ENCODE results near the gene RAD18. TPM values are rescaled to one million over a fixed set of nuclear protein-coding genes. Genes with fewer than 3 reads are reported as not detected.

The RAD18 gene
- total RNA-seq, 1 donor from 2014 or later = 15.7 TPM

GRCh38 chr3:8846176-8846575 lies 117.1 kb downstream of the RAD18 start:
- Histone ChIP-seq H3K27ac (ENCODE audit: low read depth, low read length) (no peak overlapping the region), H3K9me3 (ENCODE audit: control insufficient read depth in 3 of 3, low read length in 3 of 3) (no peaks in the 10 kb centered on the region), H3K9ac (ENCODE audit: low read depth in 1 of 3, low read length in 3 of 3) (no peak overlapping the region), H3K36me3 (ENCODE audit: control insufficient read depth in 3 of 3, insufficient read depth in 3 of 3, low read length in 3 of 3) (no peaks in the 10 kb centered on the region), H3K4me3 (ENCODE audit: low read length in 3 of 3) (no peak overlapping the region), H3K4me1 (ENCODE audit: control insufficient read depth in 3 of 3, insufficient read depth in 3 of 3, low read length in 3 of 3) (peaks cover 0 to 3% (median 0%) of the 10 kb centered on the region in 3 donors), H3K27me3 (ENCODE audit: control insufficient read depth in 3 of 3, insufficient read depth in 3 of 3, low read length in 3 of 3) (no peaks in the 10 kb centered on the region)

GRCh38 chr3:8845641-8846040 lies 117.6 kb downstream of the RAD18 start:
- no peak overlapping the region for H3K27ac ChIP-seq (ENCODE audit: low read depth, low read length)
- H3K9me3 ChIP-seq (ENCODE audit: control insufficient read depth in 3 of 3, low read length in 3 of 3) = no peaks in the 10 kb centered on the region
- no peaks in the 10 kb centered on the region for H3K27me3 ChIP-seq (ENCODE audit: control insufficient read depth in 3 of 3, insufficient read depth in 3 of 3, low read length in 3 of 3)
- no peak overlapping the region for H3K9ac ChIP-seq (ENCODE audit: low read depth in 1 of 3, low read length in 3 of 3)
- H3K4me1 ChIP-seq (ENCODE audit: control insufficient read depth in 3 of 3, insufficient read depth in 3 of 3, low read length in 3 of 3) = no peaks in the 10 kb centered on the region
- H3K36me3 ChIP-seq (ENCODE audit: control insufficient read depth in 3 of 3, insufficient read depth in 3 of 3, low read length in 3 of 3) = no peaks in the 10 kb centered on the region
- H3K4me3 ChIP-seq (ENCODE audit: low read length in 3 of 3) = no peak overlapping the region

- H3K27me3 ChIP-seq (ENCODE audit: control insufficient read depth in 3 of 3, insufficient read depth in 3 of 3, low read length in 3 of 3) = no peaks in the 10 kb centered on the region
- no peaks in the 10 kb centered on the region for H3K9me3 ChIP-seq (ENCODE audit: control insufficient read depth in 3 of 3, low read length in 3 of 3)
- no peaks in the 10 kb centered on the region for H3K36me3 ChIP-seq (ENCODE audit: control insufficient read depth in 3 of 3, insufficient read depth in 3 of 3, low read length in 3 of 3)
- H3K9ac ChIP-seq (ENCODE audit: low read depth in 1 of 3, low read length in 3 of 3) = no peak overlapping the region
- no peak overlapping the region for H3K27ac ChIP-seq (ENCODE audit: low read depth, low read length)
- H3K4me1 ChIP-seq (ENCODE audit: control insufficient read depth in 3 of 3, insufficient read depth in 3 of 3, low read length in 3 of 3) = no peaks in the 10 kb centered on the region
- no peak overlapping the region for H3K4me3 ChIP-seq (ENCODE audit: low read length in 3 of 3)
These were observed 119.9 kb downstream of the RAD18 start for GRCh38 chr3:8843347-8843746.

DNA sequence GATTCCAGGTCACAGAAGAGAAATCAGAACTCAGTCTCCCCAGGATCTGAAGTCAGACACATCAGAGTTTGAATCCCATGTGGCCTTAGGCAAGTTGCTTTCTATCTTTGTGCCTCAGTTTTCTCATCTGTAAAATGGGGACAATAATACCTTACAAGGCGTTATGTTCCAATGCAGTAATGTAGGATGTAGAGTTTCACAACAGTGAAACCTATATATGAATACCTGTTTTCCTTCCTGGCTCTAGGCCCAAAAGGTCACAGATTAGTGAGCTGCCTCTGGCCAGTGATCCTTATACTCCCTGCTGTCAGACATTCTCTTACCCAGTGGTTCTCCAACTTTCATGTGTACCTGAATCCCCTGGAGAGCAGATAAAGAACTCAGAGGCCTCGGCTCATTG lies 121.0 kb downstream of the RAD18 start:
- no peaks in the 10 kb centered on the region for H3K4me1 ChIP-seq (ENCODE audit: control insufficient read depth in 3 of 3, insufficient read depth in 3 of 3, low read length in 3 of 3)
- no peak overlapping the region for H3K27ac ChIP-seq (ENCODE audit: low read depth, low read length)
- H3K4me3 ChIP-seq (ENCODE audit: low read length in 3 of 3) = no peak overlapping the region
- H3K9ac ChIP-seq (ENCODE audit: low read depth in 1 of 3, low read length in 3 of 3) = no peak overlapping the region
- no peaks in the 10 kb centered on the region for H3K9me3 ChIP-seq (ENCODE audit: control insufficient read depth in 3 of 3, low read length in 3 of 3)
- no peaks in the 10 kb centered on the region for H3K36me3 ChIP-seq (ENCODE audit: control insufficient read depth in 3 of 3, insufficient read depth in 3 of 3, low read length in 3 of 3)
- no peaks in the 10 kb centered on the region for H3K27me3 ChIP-seq (ENCODE audit: control insufficient read depth in 3 of 3, insufficient read depth in 3 of 3, low read length in 3 of 3)

- H3K9me3 ChIP-seq (ENCODE audit: control insufficient read depth in 3 of 3, low read length in 3 of 3) = no peaks in the 10 kb centered on the region
- no peak overlapping the region for H3K27ac ChIP-seq (ENCODE audit: low read depth, low read length)
- no peaks in the 10 kb centered on the region for H3K27me3 ChIP-seq (ENCODE audit: control insufficient read depth in 3 of 3, insufficient read depth in 3 of 3, low read length in 3 of 3)
- H3K4me3 ChIP-seq (ENCODE audit: low read length in 3 of 3) = no peak overlapping the region
- H3K9ac ChIP-seq (ENCODE audit: low read depth in 1 of 3, low read length in 3 of 3) = no peak overlapping the region
- no peaks in the 10 kb centered on the region for H3K36me3 ChIP-seq (ENCODE audit: control insufficient read depth in 3 of 3, insufficient read depth in 3 of 3, low read length in 3 of 3)
- H3K4me1 ChIP-seq (ENCODE audit: control insufficient read depth in 3 of 3, insufficient read depth in 3 of 3, low read length in 3 of 3) = no peaks in the 10 kb centered on the region
These were observed 121.8 kb downstream of the RAD18 start for GRCh38 chr3:8841472-8841871.

DNA sequence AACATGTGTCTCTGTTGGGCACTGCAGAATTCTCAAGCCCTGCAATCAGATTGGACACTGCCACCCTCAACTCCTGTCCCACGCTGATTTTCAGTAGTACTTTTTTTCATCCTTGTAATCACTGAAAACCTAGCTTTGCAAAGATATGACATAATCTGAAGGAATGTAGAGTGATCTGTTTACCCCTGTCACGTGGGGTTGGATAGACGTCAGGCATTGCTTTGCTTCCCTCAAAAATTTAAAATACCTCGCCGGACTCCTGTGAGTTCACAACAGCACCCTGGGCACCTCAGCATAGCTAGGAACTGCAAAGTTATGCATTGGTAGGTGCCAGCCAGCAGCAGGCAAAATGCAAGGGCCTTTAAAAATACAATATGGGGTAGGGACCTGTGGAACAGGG lies 122.7 kb downstream of the RAD18 start:
- no peaks in the 10 kb centered on the region for H3K4me1 ChIP-seq (ENCODE audit: control insufficient read depth in 3 of 3, insufficient read depth in 3 of 3, low read length in 3 of 3)
- no peak overlapping the region for H3K9ac ChIP-seq (ENCODE audit: low read depth in 1 of 3, low read length in 3 of 3)
- no peaks in the 10 kb centered on the region for H3K9me3 ChIP-seq (ENCODE audit: control insufficient read depth in 3 of 3, low read length in 3 of 3)

DNA sequence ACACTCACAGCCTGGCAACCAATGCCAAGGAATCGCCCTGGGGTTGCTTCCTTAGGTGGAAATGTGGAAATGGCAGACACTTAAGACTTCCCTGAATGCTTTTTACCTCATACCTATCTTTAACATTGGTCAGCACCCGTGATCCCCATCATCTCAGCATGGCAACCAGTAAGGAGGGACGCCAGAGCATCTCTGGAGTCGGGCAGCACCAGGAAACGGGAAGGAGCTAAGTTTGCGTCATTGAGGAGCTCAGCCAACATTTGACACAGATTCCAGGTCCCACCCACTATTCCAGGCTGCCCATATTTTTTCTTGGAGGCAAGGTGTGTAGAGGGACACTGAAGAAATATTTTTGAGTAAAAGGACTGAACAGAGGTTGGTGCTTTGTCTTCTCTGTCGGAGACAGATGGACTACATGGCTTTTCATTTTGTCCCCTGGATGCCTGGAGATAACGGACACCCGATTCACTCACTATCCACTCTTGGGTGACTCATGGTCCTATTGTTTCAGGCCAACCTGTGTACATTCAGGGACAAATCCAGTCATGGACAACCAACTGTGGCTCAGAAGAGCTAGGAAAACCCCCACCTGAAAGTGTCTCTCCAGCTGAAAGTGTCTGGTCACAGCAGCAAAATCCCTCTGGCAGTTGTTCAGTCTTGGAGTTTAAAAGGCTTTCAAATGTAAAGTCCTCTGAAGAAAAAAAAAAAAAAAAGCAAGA lies 123.5 kb downstream of the RAD18 start:
- H3K9ac ChIP-seq (ENCODE audit: low read depth in 1 of 3, low read length in 3 of 3) = no peak overlapping the region
- H3K4me3 ChIP-seq (ENCODE audit: low read length in 3 of 3) = no peak overlapping the region
- H3K27ac ChIP-seq (ENCODE audit: low read depth, low read length) = no peak overlapping the region
- H3K4me1 ChIP-seq (ENCODE audit: control insufficient read depth in 3 of 3, insufficient read depth in 3 of 3, low read length in 3 of 3) = no peaks in the 10 kb centered on the region
- H3K36me3 ChIP-seq (ENCODE audit: control insufficient read depth in 3 of 3, insufficient read depth in 3 of 3, low read length in 3 of 3) = no peaks in the 10 kb centered on the region
- no peaks in the 10 kb centered on the region for H3K9me3 ChIP-seq (ENCODE audit: control insufficient read depth in 3 of 3, low read length in 3 of 3)
- H3K27me3 ChIP-seq (ENCODE audit: control insufficient read depth in 3 of 3, insufficient read depth in 3 of 3, low read length in 3 of 3) = no peaks in the 10 kb centered on the region

More for the DNA sequence above, 122.7 kb downstream of the RAD18 start:
- H3K4me3 ChIP-seq (ENCODE audit: low read length in 3 of 3) = no peak overlapping the region
- H3K27ac ChIP-seq (ENCODE audit: low read depth, low read length) = no peak overlapping the region
- no peaks in the 10 kb centered on the region for H3K36me3 ChIP-seq (ENCODE audit: control insufficient read depth in 3 of 3, insufficient read depth in 3 of 3, low read length in 3 of 3)
- H3K27me3 ChIP-seq (ENCODE audit: control insufficient read depth in 3 of 3, insufficient read depth in 3 of 3, low read length in 3 of 3) = no peaks in the 10 kb centered on the region

GRCh38 chr3:8838765-8839423 lies 124.4 kb downstream of the RAD18 start:
- Histone ChIP-seq H3K27ac (ENCODE audit: low read depth, low read length) (no peak overlapping the region), H3K9ac (ENCODE audit: low read depth in 1 of 3, low read length in 3 of 3) (no peak overlapping the region), H3K27me3 (ENCODE audit: control insufficient read depth in 3 of 3, insufficient read depth in 3 of 3, low read length in 3 of 3) (no peaks in the 10 kb centered on the region), H3K4me1 (ENCODE audit: control insufficient read depth in 3 of 3, insufficient read depth in 3 of 3, low read length in 3 of 3) (no peaks in the 10 kb centered on the region), H3K4me3 (ENCODE audit: low read length in 3 of 3) (no peak overlapping the region), H3K36me3 (ENCODE audit: control insufficient read depth in 3 of 3, insufficient read depth in 3 of 3, low read length in 3 of 3) (no peaks in the 10 kb centered on the region), H3K9me3 (ENCODE audit: control insufficient read depth in 3 of 3, low read length in 3 of 3) (no peaks in the 10 kb centered on the region)

- Histone ChIP-seq H3K27ac (ENCODE audit: low read depth, low read length) (no peak overlapping the region), H3K4me3 (ENCODE audit: low read length in 3 of 3) (no peak overlapping the region)
These were observed 125.0 kb downstream of the RAD18 start for GRCh38 chr3:8838234-8838633.

GRCh38 chr3:8837162-8837561 lies 126.1 kb downstream of the RAD18 start:
- no peak overlapping the region for H3K27ac ChIP-seq (ENCODE audit: low read depth, low read length)
- H3K9me3 ChIP-seq (ENCODE audit: control insufficient read depth in 3 of 3, low read length in 3 of 3) = no peaks in the 10 kb centered on the region
- H3K4me3 ChIP-seq (ENCODE audit: low read length in 3 of 3) = no peak overlapping the region
- H3K27me3 ChIP-seq (ENCODE audit: control insufficient read depth in 3 of 3, insufficient read depth in 3 of 3, low read length in 3 of 3) = no peaks in the 10 kb centered on the region
- no peaks in the 10 kb centered on the region for H3K36me3 ChIP-seq (ENCODE audit: control insufficient read depth in 3 of 3, insufficient read depth in 3 of 3, low read length in 3 of 3)
- no peaks in the 10 kb centered on the region for H3K4me1 ChIP-seq (ENCODE audit: control insufficient read depth in 3 of 3, insufficient read depth in 3 of 3, low read length in 3 of 3)
- H3K9ac ChIP-seq (ENCODE audit: low read depth in 1 of 3, low read length in 3 of 3) = no peak overlapping the region

More at GRCh38 chr3:8838234-8838633, 125.0 kb downstream of the RAD18 start:
- Histone ChIP-seq H3K36me3 (ENCODE audit: control insufficient read depth in 3 of 3, insufficient read depth in 3 of 3, low read length in 3 of 3) (no peaks in the 10 kb centered on the region), H3K9me3 (ENCODE audit: control insufficient read depth in 3 of 3, low read length in 3 of 3) (no peaks in the 10 kb centered on the region), H3K9ac (ENCODE audit: low read depth in 1 of 3, low read length in 3 of 3) (no peak overlapping the region), H3K4me1 (ENCODE audit: control insufficient read depth in 3 of 3, insufficient read depth in 3 of 3, low read length in 3 of 3) (no peaks in the 10 kb centered on the region), H3K27me3 (ENCODE audit: control insufficient read depth in 3 of 3, insufficient read depth in 3 of 3, low read length in 3 of 3) (no peaks in the 10 kb centered on the region)
